Liver (tissue), 3 donors: ENCODE data around the gene CYFIP1.

Experiments used
- ATF3 ChIP-seq: IDR thresholded peaks from 2 replicates; pipeline ENCODE4 v1.6.1; 2016; ENCODE audit warnings: antibody characterized with exemption
- RAD21 ChIP-seq, 2 donors: IDR thresholded peaks; 2 replicates each; pipeline ENCODE4 v1.6.1; 2016; ENCODE audit warnings: antibody characterized with exemption in 2 of 2, mild to moderate bottlenecking in 2 of 2
- SP1 ChIP-seq: IDR thresholded peaks from 2 replicates; pipeline ENCODE4 v1.6.1; 2018; ENCODE audit warnings: antibody characterized with exemption, mild to moderate bottlenecking
- TF ChIP-seq, protein P1 (sequence below): fragments of 150-350 bp; IDR thresholded peaks from 2 replicates; pipeline ENCODE4 v1.5.1; 2017; ENCODE audit warnings: improper control_type of control experiment, low read depth, low read length; ENCODE audit not compliant: missing input control
- TF ChIP-seq, protein P2 (sequence below): IDR thresholded peaks from 2 replicates; pipeline ENCODE4 v1.6.1; 2016; ENCODE audit warnings: antibody characterized with exemption
- donor health status: healthy.
- donor health status: healthy.

DNA sequence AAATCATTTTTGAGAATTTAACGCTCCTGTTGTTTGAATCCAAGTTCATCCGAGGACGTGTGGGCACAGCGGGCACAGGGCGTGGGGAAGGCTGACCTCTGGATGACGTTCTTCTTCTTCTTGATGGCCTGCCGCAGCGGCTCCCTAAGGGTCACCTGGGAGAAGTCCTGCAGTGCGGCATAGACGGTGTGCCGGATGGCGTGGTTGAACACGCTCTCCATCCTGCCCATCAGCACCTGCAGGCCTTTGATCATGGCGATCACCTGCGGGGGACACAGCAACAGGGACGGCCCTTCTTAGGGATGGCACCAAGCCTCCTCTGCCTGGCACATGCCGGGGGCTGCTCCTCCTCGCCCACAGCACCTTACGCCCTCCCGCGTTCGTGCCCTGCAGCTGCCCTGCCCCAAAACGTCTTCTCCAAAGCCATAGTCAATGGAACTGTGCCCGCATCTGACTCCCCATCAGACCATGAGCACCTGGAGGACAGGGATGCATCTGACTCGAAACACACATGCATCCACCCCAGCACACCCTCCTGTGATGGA is 61.5 kb downstream of the CYFIP1 start:
- TF ChIP-seq, protein P1, sequence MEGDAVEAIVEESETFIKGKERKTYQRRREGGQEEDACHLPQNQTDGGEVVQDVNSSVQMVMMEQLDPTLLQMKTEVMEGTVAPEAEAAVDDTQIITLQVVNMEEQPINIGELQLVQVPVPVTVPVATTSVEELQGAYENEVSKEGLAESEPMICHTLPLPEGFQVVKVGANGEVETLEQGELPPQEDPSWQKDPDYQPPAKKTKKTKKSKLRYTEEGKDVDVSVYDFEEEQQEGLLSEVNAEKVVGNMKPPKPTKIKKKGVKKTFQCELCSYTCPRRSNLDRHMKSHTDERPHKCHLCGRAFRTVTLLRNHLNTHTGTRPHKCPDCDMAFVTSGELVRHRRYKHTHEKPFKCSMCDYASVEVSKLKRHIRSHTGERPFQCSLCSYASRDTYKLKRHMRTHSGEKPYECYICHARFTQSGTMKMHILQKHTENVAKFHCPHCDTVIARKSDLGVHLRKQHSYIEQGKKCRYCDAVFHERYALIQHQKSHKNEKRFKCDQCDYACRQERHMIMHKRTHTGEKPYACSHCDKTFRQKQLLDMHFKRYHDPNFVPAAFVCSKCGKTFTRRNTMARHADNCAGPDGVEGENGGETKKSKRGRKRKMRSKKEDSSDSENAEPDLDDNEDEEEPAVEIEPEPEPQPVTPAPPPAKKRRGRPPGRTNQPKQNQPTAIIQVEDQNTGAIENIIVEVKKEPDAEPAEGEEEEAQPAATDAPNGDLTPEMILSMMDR: no peak
- TF ChIP-seq RAD21 (IDR thresholded peaks at IDR 0.05) (no peak), SP1 (no peak), ATF3 (no peak)
- TF ChIP-seq, protein P2, sequence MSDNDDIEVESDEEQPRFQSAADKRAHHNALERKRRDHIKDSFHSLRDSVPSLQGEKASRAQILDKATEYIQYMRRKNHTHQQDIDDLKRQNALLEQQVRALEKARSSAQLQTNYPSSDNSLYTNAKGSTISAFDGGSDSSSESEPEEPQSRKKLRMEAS: no peak
